Measurements from ENCODE around the gene FGF1.
A peak's percentile ranks its signal among the peaks of the same experiment; 100 is the strongest.

Gene FGF1

GRCh38 chr5:142694092-142694856, 8.4 kb upstream of the FGF1 start:
- Histone ChIP-seq H3K4me3 (ENCODE audit: low read depth, low read length) (no peak overlapping the region), H3K27me3 (ENCODE audit: insufficient read depth, low read depth, severe bottlenecking) (no peaks in the 10 kb centered on the region), H3K9me3 (ENCODE audit: severe bottlenecking) (no peaks in the 10 kb centered on the region), H3K36me3 (no peaks in the 10 kb centered on the region), H3K27ac (no peak overlapping the region)
- 0 out of 2 replicates have a peak, but pooled peaks have one; percentile 22 for TF ChIP-seq CTCF (IDR thresholded peaks at IDR 0.05; ENCODE audit: low read depth, low read length)
- DNase-seq, result no peak

DNA sequence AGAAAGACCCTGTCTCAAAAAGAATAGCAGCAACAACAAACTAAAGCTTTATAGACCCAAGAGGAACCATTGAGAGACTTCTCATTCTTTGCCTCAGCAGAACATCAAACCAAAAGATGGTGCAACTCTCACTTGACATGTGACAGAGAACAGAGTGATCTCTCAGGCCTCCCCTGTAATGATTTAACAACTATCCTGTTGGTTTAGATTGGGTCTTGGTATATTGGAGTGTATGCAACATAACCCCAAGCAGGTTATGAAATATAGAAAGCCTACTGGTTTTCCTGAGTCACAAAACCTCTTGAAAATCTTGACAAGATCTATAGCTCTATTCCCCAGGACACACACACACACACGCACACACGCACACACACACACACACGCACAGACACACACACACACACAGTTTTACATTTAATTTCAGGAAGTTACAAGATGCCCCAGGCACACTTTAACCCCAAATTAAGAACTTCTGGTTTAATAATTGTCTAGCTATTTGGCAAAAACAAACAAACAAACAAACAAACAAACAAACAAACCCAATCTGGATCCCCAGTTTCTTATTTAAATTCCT, 6.5 kb upstream of the FGF1 start:
- DNase-seq, result no peak
- no peak for TF ChIP-seq CTCF (IDR thresholded peaks at IDR 0.05; ENCODE audit: low read depth, low read length)
- no peaks in the 10 kb centered on the region for H3K9me3 ChIP-seq (ENCODE audit: severe bottlenecking)
- H3K4me3 ChIP-seq (ENCODE audit: low read depth, low read length), result no peak overlapping the region
- no peak overlapping the region for H3K27ac ChIP-seq
- H3K27me3 ChIP-seq (ENCODE audit: insufficient read depth, low read depth, severe bottlenecking), result no peaks in the 10 kb centered on the region
- H3K36me3 ChIP-seq, result no peaks in the 10 kb centered on the region

- H3K36me3 ChIP-seq, result no peaks in the 10 kb centered on the region
- no peak for DNase-seq
- TF ChIP-seq CTCF (IDR thresholded peaks at IDR 0.05; ENCODE audit: low read depth, low read length), result no peak
- H3K4me3 ChIP-seq (ENCODE audit: low read depth, low read length), result no peak overlapping the region
- H3K9me3 ChIP-seq (ENCODE audit: severe bottlenecking), result no peaks in the 10 kb centered on the region
- no peaks in the 10 kb centered on the region for H3K27me3 ChIP-seq (ENCODE audit: insufficient read depth, low read depth, severe bottlenecking)
- H3K27ac ChIP-seq, result no peak overlapping the region
Measured at GRCh38 chr5:142690667-142691066, 4.8 kb upstream of the FGF1 start.

GRCh38 chr5:142689081-142689480, 3.2 kb upstream of the FGF1 start:
- TF ChIP-seq CTCF (IDR thresholded peaks at IDR 0.05; ENCODE audit: low read depth, low read length), result no peak
- Histone ChIP-seq H3K36me3 (no peaks in the 10 kb centered on the region), H3K4me3 (ENCODE audit: low read depth, low read length) (no peak overlapping the region), H3K27me3 (ENCODE audit: insufficient read depth, low read depth, severe bottlenecking) (no peaks in the 10 kb centered on the region), H3K27ac (no peak overlapping the region), H3K9me3 (ENCODE audit: severe bottlenecking) (no peaks in the 10 kb centered on the region)
- DNase-seq, result no peak

DNA sequence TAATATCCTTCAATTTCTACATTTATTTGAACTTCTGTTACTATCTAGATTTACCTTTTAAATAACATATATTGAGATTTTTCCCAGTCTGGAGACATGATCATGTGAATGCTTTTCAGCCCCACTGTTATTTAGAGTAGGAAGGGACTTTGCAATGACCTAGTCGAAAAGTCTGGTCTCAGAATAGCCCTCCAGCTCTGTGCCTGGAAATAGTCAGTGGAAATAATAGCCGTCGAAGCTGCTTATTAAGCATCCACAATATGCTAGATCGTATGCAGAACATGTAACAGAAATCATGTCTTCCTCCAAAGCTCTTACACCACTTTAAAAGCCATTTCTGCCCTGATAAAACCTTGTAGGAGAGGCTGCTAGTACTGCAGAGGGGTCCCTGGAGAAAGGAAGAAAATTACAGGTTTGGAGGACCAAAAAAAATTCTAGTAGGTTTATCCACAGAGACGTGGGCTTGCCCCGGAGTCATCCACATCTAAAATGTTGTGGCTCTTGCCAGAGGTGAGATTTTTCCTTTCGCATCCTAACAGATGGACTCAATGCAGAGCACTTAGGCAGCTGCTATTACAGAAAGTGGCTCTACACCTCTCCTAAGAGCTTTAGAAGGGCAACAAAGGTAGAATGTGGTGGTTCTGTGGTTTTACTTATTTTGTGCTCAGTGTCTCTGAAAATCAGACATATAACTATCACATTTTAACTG, 2.5 kb upstream of the FGF1 start:
- no peak for TF ChIP-seq CTCF (IDR thresholded peaks at IDR 0.05; ENCODE audit: low read depth, low read length)
- H3K27ac ChIP-seq, result no peak overlapping the region
- H3K36me3 ChIP-seq, result no peaks in the 10 kb centered on the region
- no peak for DNase-seq
- no peak overlapping the region for H3K4me3 ChIP-seq (ENCODE audit: low read depth, low read length)
- H3K27me3 ChIP-seq (ENCODE audit: insufficient read depth, low read depth, severe bottlenecking), result no peaks in the 10 kb centered on the region
- H3K9me3 ChIP-seq (ENCODE audit: severe bottlenecking), result no peaks in the 10 kb centered on the region
